IMR-90 (cell line): ENCODE data around the gene FZD7.

Experiments used
- CTCF ChIP-seq: conservative IDR thresholded peaks from 2 replicates; pipeline ENCODE4 v1.5.1; 2012; ENCODE audit warnings: mild to moderate bottlenecking, low read depth, low read length, improper control_type of control experiment
- MAFK ChIP-seq: IDR thresholded peaks from 2 replicates; pipeline ENCODE4 v1.6.1; 2012; ENCODE audit warnings: low read depth, low read length, improper control_type of control experiment
- MAZ ChIP-seq: IDR thresholded peaks from 2 replicates; pipeline ENCODE4 v1.6.1; 2012; ENCODE audit warnings: low read depth, mild to moderate bottlenecking, low read length, improper control_type of control experiment, moderate library complexity, borderline replicate concordance
- POLR2A ChIP-seq: IDR thresholded peaks from 2 replicates; pipeline ENCODE4 v1.6.1; 2012; ENCODE audit warnings: mild to moderate bottlenecking, low read depth, low read length
- RAD21 ChIP-seq: IDR thresholded peaks from 2 replicates; pipeline ENCODE4 v1.6.1; 2012; ENCODE audit warnings: low read length, improper control_type of control experiment
- USF2 ChIP-seq: fragments of 150-350 bp; IDR thresholded peaks from 2 replicates; pipeline ENCODE4 v1.6.1; 2017; ENCODE audit warnings: mild to moderate bottlenecking, antibody characterized with exemption, low read length, low read depth

GRCh38 chr2:202030691-202031090 lies 3.0 kb upstream of the FZD7 start:
- no peak for TF ChIP-seq CTCF
- no peak for TF ChIP-seq MAZ
- TF ChIP-seq USF2: no peak
- no peak for TF ChIP-seq POLR2A
- no peak for TF ChIP-seq MAFK
- TF ChIP-seq RAD21: no peak
